ENCODE results near the gene MS4A2. TPM values are rescaled to one million over a fixed set of nuclear protein-coding genes. Genes with fewer than 3 reads are reported as not detected.

Gene MS4A2
- total and polyA plus RNA-seq, 3 donors from 2014 or later = 0.39 to 2.6 (median 2.0) TPM

DNA sequence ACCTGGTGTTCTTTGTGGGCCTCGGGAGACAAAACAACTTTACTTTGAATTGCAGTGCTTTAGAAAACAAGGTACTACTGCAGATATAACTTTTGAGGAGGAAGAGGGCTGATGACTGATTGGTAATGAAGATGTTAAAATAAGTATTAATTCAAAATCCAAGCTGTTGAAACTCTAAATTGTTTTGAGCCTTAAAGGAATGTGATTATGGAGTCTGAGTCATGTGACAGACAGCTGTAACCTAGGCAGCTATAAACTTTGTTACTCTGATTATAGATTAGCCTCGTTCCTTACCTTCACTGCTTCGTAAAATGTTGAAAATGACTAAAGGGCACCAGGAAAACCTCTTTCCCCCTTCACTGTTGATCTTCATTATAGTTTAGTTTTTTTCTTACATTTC lies 43.4 kb downstream of the MS4A2 start:
- H3K9me3 ChIP-seq = no peaks in the 10 kb centered on the region
- DNase-seq = no peak
- no peaks in the 10 kb centered on the region for H3K36me3 ChIP-seq (ENCODE audit: low read depth, missing control alignments)
- H3K27me3 ChIP-seq = no peaks in the 10 kb centered on the region
- intact Hi-C loops (cut with DNase I; ENCODE audit: low total_unique reads) = no loop called here
- no peak overlapping the region for H3K27ac ChIP-seq
- 64 to 70% methylated on average over 3 of the region's 3 CpGs for WGBS, 2 donors
- TF ChIP-seq POLR2A (IDR thresholded peaks at IDR 0.05) = no peak
- TF ChIP-seq, protein P1, sequence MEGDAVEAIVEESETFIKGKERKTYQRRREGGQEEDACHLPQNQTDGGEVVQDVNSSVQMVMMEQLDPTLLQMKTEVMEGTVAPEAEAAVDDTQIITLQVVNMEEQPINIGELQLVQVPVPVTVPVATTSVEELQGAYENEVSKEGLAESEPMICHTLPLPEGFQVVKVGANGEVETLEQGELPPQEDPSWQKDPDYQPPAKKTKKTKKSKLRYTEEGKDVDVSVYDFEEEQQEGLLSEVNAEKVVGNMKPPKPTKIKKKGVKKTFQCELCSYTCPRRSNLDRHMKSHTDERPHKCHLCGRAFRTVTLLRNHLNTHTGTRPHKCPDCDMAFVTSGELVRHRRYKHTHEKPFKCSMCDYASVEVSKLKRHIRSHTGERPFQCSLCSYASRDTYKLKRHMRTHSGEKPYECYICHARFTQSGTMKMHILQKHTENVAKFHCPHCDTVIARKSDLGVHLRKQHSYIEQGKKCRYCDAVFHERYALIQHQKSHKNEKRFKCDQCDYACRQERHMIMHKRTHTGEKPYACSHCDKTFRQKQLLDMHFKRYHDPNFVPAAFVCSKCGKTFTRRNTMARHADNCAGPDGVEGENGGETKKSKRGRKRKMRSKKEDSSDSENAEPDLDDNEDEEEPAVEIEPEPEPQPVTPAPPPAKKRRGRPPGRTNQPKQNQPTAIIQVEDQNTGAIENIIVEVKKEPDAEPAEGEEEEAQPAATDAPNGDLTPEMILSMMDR (IDR thresholded peaks at IDR 0.05) = no peak
- no peak overlapping the region for H3K4me3 ChIP-seq
- H3K4me1 ChIP-seq = peaks cover 12% of the 10 kb centered on the region

DNA sequence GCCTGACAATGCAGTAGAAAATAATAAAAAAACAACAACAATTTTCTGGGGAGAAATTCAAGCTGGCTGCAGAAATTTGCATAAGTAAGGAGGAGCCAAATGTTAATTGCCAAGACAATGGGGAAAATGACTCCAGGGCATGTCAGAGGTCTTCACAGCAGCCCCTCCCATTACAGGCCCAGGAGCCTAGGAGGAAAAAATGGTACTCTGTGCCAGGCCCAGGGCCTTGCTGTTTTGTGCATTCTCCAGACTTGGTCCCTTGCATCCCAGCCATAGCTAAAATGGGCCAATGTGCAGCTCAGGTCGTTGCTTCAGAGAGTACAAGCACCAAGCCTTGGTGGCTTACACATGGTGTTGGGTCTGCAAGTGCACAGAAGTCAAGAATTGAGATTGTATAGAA lies 45.5 kb downstream of the MS4A2 start:
- peaks cover 10% of the 10 kb centered on the region for H3K4me1 ChIP-seq

DNA sequence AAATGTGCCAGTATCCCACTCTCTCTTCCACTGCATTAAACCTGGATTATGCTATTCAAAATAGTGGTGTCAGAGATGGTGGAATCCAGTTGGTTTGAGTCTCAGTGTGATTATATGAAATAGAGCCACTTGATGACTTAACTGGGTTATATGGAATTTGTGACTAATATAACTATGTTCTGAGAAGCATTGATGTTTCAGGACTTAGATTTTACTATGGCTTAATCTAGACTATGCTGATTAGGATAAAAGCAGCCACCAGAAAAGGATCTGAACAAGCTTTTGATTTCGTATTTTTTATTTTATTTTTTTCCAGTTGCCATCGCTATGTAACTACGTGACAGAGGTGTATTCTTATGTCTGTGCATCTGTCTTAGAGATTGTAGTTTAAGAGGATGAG lies 55.3 kb downstream of the MS4A2 start:
- TF ChIP-seq POLR2A (IDR thresholded peaks at IDR 0.05) = no peak
- TF ChIP-seq, protein P1 (IDR thresholded peaks at IDR 0.05) = no peak
- no peaks in the 10 kb centered on the region for H3K4me1 ChIP-seq
- DNase-seq = no peak

More for the DNA sequence above, 45.5 kb downstream of the MS4A2 start:
- Histone ChIP-seq H3K4me3 (no peak overlapping the region), H3K27me3 (no peaks in the 10 kb centered on the region), H3K9me3 (no peaks in the 10 kb centered on the region), H3K27ac (no peak overlapping the region), H3K36me3 (ENCODE audit: low read depth, missing control alignments) (no peaks in the 10 kb centered on the region)
- no peak for DNase-seq
- TF ChIP-seq, protein P1 (IDR thresholded peaks at IDR 0.05) = no peak
- TF ChIP-seq POLR2A (IDR thresholded peaks at IDR 0.05) = no peak
- WGBS, 2 donors = 22 to 47% methylated on average over 1 of the region's 1 CpG
- intact Hi-C loops (cut with DNase I; ENCODE audit: low total_unique reads) = no loop called here

DNA sequence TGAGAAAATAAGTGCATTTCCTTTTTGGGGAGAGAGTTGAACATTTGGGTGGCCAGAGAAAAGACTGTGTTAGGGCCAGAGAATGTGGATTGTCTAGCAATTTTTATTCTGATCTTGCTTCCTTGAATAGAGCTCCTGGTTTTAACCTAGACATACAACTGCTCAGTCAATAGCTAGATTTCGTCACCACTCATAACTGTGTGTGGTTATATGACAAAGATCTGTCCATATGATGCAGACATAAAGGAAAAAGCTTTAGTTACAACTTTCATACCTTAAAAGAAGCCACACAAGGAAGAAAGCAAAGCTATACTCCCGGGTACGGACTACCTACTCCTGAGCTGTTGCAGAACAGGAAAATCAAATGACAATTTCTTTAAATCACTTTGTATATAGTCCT lies 57.2 kb downstream of the MS4A2 start:
- Histone ChIP-seq H3K27me3 (no peaks in the 10 kb centered on the region), H3K36me3 (ENCODE audit: low read depth, missing control alignments) (no peaks in the 10 kb centered on the region), H3K9me3 (no peaks in the 10 kb centered on the region), H3K4me3 (no peak overlapping the region), H3K4me1 (no peaks in the 10 kb centered on the region), H3K27ac (no peak overlapping the region)
- DNase-seq = no peak
- TF ChIP-seq, protein P1 (IDR thresholded peaks at IDR 0.05) = no peak
- TF ChIP-seq POLR2A (IDR thresholded peaks at IDR 0.05) = no peak
- WGBS, 2 donors = 89 to 97% methylated on average over 3 of the region's 3 CpGs
- intact Hi-C loops (cut with DNase I; ENCODE audit: low total_unique reads) = no loop called here

More for the DNA sequence above, 55.3 kb downstream of the MS4A2 start:
- H3K9me3 ChIP-seq = no peaks in the 10 kb centered on the region
- 89 to 98% methylated on average over 3 of the region's 3 CpGs for WGBS, 2 donors
- H3K27ac ChIP-seq = no peak overlapping the region
- intact Hi-C loops (cut with DNase I; ENCODE audit: low total_unique reads) = no loop called here
- H3K36me3 ChIP-seq (ENCODE audit: low read depth, missing control alignments) = no peaks in the 10 kb centered on the region
- no peaks in the 10 kb centered on the region for H3K27me3 ChIP-seq
- no peak overlapping the region for H3K4me3 ChIP-seq

Other genes with a start within 250 kb of the MS4A2 start
- under 1 TPM in 1 of 2 donors, not detected in 1; 0.37 TPM for gene CBLIF, start 243.2 kb upstream of the MS4A2 start, total RNA-seq
- gene CBLIF, start 243.2 kb upstream of the MS4A2 start, polyA plus RNA-seq (ENCODE audit: insufficient read depth, low read depth, low replicate concordance) = 0.54 TPM
- gene TCN1, start 222.2 kb upstream of the MS4A2 start, total RNA-seq = 1 to 10 TPM; 1.6 to 4.3 TPM
- gene TCN1, start 222.2 kb upstream of the MS4A2 start, polyA plus RNA-seq (ENCODE audit: insufficient read depth, low read depth, low replicate concordance) = 1.1 TPM
- gene OOSP3, start 209.9 kb upstream of the MS4A2 start, total RNA-seq = not detected
- gene OOSP3, start 209.9 kb upstream of the MS4A2 start, polyA plus RNA-seq (ENCODE audit: insufficient read depth, low read depth, low replicate concordance) = 0.83 TPM
- gene OOSP1, start 150.2 kb upstream of the MS4A2 start, total RNA-seq = under 1 TPM in 1 of 2 donors, not detected in 1; 0.37 TPM
- gene OOSP1, start 150.2 kb upstream of the MS4A2 start, polyA plus RNA-seq (ENCODE audit: insufficient read depth, low read depth, low replicate concordance) = not detected
- gene OOSP4A, start 124.6 kb upstream of the MS4A2 start, total RNA-seq = not detected
- gene OOSP4A, start 124.6 kb upstream of the MS4A2 start, polyA plus RNA-seq (ENCODE audit: insufficient read depth, low read depth, low replicate concordance) = not detected
- gene OOSP4B, start 71.5 kb upstream of the MS4A2 start, total RNA-seq = under 1 TPM in 1 of 2 donors, not detected in 1; 0.43 TPM
- not detected for gene OOSP4B, start 71.5 kb upstream of the MS4A2 start, polyA plus RNA-seq (ENCODE audit: insufficient read depth, low read depth, low replicate concordance)
- 10 to 100 TPM; 50.2 to 73.2 TPM for gene OOSP2, start 48.3 kb upstream of the MS4A2 start, total RNA-seq
- 41.9 TPM for gene OOSP2, start 48.3 kb upstream of the MS4A2 start, polyA plus RNA-seq (ENCODE audit: insufficient read depth, low read depth, low replicate concordance)
- 1 to 10 TPM; 1.2 to 1.7 TPM for gene MS4A3, start 32.0 kb upstream of the MS4A2 start, total RNA-seq
- gene MS4A3, start 32.0 kb upstream of the MS4A2 start, polyA plus RNA-seq (ENCODE audit: insufficient read depth, low read depth, low replicate concordance) = 0.63 TPM
- gene MS4A6A, start 94.4 kb downstream of the MS4A2 start, total RNA-seq = 10 to 100 TPM in 1 of 2 donors, 1 to 10 TPM in 1; 6.1 to 21.6 TPM
- 49.5 TPM for gene MS4A6A, start 94.4 kb downstream of the MS4A2 start, polyA plus RNA-seq (ENCODE audit: insufficient read depth, low read depth, low replicate concordance)
- gene MS4A4E, start 154.5 kb downstream of the MS4A2 start, total RNA-seq = 1 to 10 TPM; 3.8 to 4.6 TPM
- gene MS4A4E, start 154.5 kb downstream of the MS4A2 start, polyA plus RNA-seq (ENCODE audit: insufficient read depth, low read depth, low replicate concordance) = 1.3 TPM
- 10 to 100 TPM in 1 of 2 donors, 1 to 10 TPM in 1; 2.0 to 11.0 TPM for gene MS4A4A, start 192.0 kb downstream of the MS4A2 start, total RNA-seq
- 11.4 TPM for gene MS4A4A, start 192.0 kb downstream of the MS4A2 start, polyA plus RNA-seq (ENCODE audit: insufficient read depth, low read depth, low replicate concordance)
- 10 to 100 TPM; 31.4 to 75.4 TPM for gene MS4A6E, start 238.6 kb downstream of the MS4A2 start, total RNA-seq
- 167 TPM for gene MS4A6E, start 238.6 kb downstream of the MS4A2 start, polyA plus RNA-seq (ENCODE audit: insufficient read depth, low read depth, low replicate concordance)